ENCODE results near the gene OGFOD1. TPM values are rescaled to one million over a fixed set of nuclear protein-coding genes. Genes with fewer than 3 reads are reported as not detected.

Gene OGFOD1
- total and polyA plus RNA-seq, 2 experiments from 2014 or later, result 74.5 to 76.3 TPM

DNA sequence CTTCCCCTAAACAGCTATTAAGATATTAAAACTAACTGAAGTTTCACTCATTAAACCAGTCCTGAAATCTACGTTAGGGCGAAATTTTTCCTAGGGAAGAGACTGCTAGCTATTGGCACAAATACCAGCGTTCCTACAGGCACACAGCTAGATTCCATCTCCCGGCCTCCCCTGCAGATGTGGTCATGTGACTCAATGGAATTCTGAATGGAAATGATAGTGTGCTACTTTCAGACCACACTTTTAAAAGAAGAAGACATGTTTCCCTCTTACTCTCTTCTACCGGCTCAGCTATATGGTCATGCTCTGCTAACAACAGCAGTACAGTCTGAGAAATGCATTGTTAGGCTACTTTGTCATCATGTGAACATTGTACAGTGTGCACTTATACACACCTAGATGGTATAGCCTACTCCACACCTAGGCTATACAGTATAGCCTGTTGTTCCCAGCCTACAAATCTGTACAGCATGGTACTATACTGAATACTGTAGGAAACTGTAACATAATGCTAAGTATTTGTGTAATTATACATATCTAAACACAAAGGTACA is 31.4 kb downstream of the OGFOD1 start:
- Histone ChIP-seq H3K27ac (ENCODE audit: low read depth) (no peak overlapping the region), H3K9me2 (ENCODE audit: insufficient read depth) (no peaks in the 10 kb centered on the region), H3K4me3 (no peak overlapping the region), H3K36me3 (ENCODE audit: insufficient read depth) (no peaks in the 10 kb centered on the region), H3K4me1 (ENCODE audit: insufficient read depth) (no peaks in the 10 kb centered on the region), H4K20me1 (replicated peaks; ENCODE audit: insufficient read depth) (no peaks in the 10 kb centered on the region; the same call in 1 of the 2 replicates), H2AFZ (no peak overlapping the region), H3K4me2 (no peak overlapping the region), H3F3A (replicated peaks; ENCODE audit: low read depth) (no peaks in the 10 kb centered on the region), H3K27me3 (ENCODE audit: insufficient read depth) (no peaks in the 10 kb centered on the region), H3K79me2 (replicated peaks; ENCODE audit: insufficient read depth) (no peaks in the 10 kb centered on the region)
- no peaks in the 10 kb centered on the region for H3K9me3 Mint-ChIP-seq
- no peak for DNase-seq (ENCODE audit: low spot score)
- no peak overlapping the region for H3K4me3 Mint-ChIP-seq
- no peak for ATAC-seq
- TF ChIP-seq CREB1 (CRISPR knock-in tag; IDR thresholded peaks at IDR 0.05; ENCODE audit: low read depth) (no peak), ZNF114 (CRISPR knock-in tag; IDR thresholded peaks at IDR 0.05) (no peak), STAT1 (IDR thresholded peaks at IDR 0.05; ENCODE audit: unreplicated experiment) (no peak), NANOG (IDR thresholded peaks at IDR 0.05; ENCODE audit: borderline replicate concordance) (no peak), JUNB (IDR thresholded peaks at IDR 0.05; ENCODE audit: unreplicated experiment) (no peak), ZNF331 (CRISPR knock-in tag; IDR thresholded peaks at IDR 0.05; ENCODE audit: low read depth) (no peak), EZH2 (IDR thresholded peaks at IDR 0.05; ENCODE audit: low read depth, unreplicated experiment) (no peak), EZH2phosphoT487 (IDR thresholded peaks at IDR 0.05; ENCODE audit: unreplicated experiment) (no peak), POLR2AphosphoS5 (IDR thresholded peaks at IDR 0.05; ENCODE audit: low read depth) (no peak)
- TF ChIP-seq, protein P1, sequence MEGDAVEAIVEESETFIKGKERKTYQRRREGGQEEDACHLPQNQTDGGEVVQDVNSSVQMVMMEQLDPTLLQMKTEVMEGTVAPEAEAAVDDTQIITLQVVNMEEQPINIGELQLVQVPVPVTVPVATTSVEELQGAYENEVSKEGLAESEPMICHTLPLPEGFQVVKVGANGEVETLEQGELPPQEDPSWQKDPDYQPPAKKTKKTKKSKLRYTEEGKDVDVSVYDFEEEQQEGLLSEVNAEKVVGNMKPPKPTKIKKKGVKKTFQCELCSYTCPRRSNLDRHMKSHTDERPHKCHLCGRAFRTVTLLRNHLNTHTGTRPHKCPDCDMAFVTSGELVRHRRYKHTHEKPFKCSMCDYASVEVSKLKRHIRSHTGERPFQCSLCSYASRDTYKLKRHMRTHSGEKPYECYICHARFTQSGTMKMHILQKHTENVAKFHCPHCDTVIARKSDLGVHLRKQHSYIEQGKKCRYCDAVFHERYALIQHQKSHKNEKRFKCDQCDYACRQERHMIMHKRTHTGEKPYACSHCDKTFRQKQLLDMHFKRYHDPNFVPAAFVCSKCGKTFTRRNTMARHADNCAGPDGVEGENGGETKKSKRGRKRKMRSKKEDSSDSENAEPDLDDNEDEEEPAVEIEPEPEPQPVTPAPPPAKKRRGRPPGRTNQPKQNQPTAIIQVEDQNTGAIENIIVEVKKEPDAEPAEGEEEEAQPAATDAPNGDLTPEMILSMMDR (conservative IDR thresholded peaks at IDR 0.05; ENCODE audit: low read depth in 2 of 2), result no peak
- TF ChIP-seq, protein P2, sequence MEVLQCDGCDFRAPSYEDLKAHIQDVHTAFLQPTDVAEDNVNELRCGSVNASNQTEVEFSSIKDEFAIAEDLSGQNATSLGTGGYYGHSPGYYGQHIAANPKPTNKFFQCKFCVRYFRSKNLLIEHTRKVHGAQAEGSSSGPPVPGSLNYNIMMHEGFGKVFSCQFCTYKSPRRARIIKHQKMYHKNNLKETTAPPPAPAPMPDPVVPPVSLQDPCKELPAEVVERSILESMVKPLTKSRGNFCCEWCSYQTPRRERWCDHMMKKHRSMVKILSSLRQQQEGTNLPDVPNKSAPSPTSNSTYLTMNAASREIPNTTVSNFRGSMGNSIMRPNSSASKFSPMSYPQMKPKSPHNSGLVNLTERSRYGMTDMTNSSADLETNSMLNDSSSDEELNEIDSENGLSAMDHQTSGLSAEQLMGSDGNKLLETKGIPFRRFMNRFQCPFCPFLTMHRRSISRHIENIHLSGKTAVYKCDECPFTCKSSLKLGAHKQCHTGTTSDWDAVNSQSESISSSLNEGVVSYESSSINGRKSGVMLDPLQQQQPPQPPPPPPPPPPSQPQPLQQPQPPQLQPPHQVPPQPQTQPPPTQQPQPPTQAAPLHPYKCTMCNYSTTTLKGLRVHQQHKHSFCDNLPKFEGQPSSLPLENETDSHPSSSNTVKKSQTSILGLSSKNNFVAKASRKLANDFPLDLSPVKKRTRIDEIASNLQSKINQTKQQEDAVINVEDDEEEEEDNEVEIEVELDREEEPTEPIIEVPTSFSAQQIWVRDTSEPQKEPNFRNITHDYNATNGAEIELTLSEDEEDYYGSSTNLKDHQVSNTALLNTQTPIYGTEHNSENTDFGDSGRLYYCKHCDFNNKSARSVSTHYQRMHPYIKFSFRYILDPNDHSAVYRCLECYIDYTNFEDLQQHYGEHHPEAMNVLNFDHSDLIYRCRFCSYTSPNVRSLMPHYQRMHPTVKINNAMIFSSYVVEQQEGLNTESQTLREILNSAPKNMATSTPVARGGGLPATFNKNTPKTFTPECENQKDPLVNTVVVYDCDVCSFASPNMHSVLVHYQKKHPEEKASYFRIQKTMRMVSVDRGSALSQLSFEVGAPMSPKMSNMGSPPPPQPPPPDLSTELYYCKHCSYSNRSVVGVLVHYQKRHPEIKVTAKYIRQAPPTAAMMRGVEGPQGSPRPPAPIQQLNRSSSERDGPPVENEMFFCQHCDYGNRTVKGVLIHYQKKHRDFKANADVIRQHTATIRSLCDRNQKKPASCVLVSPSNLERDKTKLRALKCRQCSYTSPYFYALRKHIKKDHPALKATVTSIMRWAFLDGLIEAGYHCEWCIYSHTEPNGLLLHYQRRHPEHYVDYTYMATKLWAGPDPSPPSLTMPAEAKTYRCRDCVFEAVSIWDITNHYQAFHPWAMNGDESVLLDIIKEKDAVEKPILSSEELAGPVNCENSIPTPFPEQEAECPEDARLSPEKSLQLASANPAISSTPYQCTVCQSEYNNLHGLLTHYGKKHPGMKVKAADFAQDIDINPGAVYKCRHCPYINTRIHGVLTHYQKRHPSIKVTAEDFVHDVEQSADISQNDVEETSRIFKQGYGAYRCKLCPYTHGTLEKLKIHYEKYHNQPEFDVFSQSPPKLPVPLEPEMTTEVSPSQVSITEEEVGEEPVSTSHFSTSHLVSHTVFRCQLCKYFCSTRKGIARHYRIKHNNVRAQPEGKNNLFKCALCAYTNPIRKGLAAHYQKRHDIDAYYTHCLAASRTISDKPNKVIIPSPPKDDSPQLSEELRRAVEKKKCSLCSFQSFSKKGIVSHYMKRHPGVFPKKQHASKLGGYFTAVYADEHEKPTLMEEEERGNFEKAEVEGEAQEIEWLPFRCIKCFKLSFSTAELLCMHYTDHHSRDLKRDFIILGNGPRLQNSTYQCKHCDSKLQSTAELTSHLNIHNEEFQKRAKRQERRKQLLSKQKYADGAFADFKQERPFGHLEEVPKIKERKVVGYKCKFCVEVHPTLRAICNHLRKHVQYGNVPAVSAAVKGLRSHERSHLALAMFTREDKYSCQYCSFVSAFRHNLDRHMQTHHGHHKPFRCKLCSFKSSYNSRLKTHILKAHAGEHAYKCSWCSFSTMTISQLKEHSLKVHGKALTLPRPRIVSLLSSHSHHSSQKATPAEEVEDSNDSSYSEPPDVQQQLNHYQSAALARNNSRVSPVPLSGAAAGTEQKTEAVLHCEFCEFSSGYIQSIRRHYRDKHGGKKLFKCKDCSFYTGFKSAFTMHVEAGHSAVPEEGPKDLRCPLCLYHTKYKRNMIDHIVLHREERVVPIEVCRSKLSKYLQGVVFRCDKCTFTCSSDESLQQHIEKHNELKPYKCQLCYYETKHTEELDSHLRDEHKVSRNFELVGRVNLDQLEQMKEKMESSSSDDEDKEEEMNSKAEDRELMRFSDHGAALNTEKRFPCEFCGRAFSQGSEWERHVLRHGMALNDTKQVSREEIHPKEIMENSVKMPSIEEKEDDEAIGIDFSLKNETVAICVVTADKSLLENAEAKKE (CRISPR knock-in tag; IDR thresholded peaks at IDR 0.05), result no peak
- TF ChIP-seq, protein P3, sequence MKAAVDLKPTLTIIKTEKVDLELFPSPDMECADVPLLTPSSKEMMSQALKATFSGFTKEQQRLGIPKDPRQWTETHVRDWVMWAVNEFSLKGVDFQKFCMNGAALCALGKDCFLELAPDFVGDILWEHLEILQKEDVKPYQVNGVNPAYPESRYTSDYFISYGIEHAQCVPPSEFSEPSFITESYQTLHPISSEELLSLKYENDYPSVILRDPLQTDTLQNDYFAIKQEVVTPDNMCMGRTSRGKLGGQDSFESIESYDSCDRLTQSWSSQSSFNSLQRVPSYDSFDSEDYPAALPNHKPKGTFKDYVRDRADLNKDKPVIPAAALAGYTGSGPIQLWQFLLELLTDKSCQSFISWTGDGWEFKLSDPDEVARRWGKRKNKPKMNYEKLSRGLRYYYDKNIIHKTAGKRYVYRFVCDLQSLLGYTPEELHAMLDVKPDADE (IDR thresholded peaks at IDR 0.05), result no peak
- TF ChIP-seq, protein P4, sequence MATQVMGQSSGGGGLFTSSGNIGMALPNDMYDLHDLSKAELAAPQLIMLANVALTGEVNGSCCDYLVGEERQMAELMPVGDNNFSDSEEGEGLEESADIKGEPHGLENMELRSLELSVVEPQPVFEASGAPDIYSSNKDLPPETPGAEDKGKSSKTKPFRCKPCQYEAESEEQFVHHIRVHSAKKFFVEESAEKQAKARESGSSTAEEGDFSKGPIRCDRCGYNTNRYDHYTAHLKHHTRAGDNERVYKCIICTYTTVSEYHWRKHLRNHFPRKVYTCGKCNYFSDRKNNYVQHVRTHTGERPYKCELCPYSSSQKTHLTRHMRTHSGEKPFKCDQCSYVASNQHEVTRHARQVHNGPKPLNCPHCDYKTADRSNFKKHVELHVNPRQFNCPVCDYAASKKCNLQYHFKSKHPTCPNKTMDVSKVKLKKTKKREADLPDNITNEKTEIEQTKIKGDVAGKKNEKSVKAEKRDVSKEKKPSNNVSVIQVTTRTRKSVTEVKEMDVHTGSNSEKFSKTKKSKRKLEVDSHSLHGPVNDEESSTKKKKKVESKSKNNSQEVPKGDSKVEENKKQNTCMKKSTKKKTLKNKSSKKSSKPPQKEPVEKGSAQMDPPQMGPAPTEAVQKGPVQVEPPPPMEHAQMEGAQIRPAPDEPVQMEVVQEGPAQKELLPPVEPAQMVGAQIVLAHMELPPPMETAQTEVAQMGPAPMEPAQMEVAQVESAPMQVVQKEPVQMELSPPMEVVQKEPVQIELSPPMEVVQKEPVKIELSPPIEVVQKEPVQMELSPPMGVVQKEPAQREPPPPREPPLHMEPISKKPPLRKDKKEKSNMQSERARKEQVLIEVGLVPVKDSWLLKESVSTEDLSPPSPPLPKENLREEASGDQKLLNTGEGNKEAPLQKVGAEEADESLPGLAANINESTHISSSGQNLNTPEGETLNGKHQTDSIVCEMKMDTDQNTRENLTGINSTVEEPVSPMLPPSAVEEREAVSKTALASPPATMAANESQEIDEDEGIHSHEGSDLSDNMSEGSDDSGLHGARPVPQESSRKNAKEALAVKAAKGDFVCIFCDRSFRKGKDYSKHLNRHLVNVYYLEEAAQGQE (IDR thresholded peaks at IDR 0.05; ENCODE audit: unreplicated experiment), result no peak
- peaks cover 2% of the 10 kb centered on the region for H3K27me3 Mint-ChIP-seq (ENCODE audit: insufficient read depth, low read depth, poor library complexity)
- peaks cover 4% of the 10 kb centered on the region; the same call in 2 of the 3 replicates for H3K36me3 Mint-ChIP-seq (ENCODE audit: low read depth)
- H3K4me1 Mint-ChIP-seq, result no peaks in the 10 kb centered on the region; the same call in 2 of the 3 replicates
- no peak overlapping the region for H3K27ac Mint-ChIP-seq
